IMR-90 (cell line): Measurements from ENCODE around the gene DDAH2.

Source experiments
- RCOR1 ChIP-seq: IDR thresholded peaks from 2 replicates; pipeline ENCODE4 v1.6.1; 2012; ENCODE audit warnings: mild to moderate bottlenecking, low read length, improper control_type of control experiment; ENCODE audit not compliant: insufficient replicate concordance
- SMC3 ChIP-seq: fragments of 150-350 bp; IDR thresholded peaks from 2 replicates; pipeline ENCODE4 v1.6.1; 2016; ENCODE audit warnings: low read depth, mild to moderate bottlenecking, antibody characterized with exemption, low read length, moderate library complexity
- TF ChIP-seq, protein P1 (sequence below): conservative IDR thresholded peaks from 2 replicates; pipeline ENCODE4 v1.5.1; 2012; ENCODE audit warnings: mild to moderate bottlenecking, low read depth, low read length, improper control_type of control experiment

DNA sequence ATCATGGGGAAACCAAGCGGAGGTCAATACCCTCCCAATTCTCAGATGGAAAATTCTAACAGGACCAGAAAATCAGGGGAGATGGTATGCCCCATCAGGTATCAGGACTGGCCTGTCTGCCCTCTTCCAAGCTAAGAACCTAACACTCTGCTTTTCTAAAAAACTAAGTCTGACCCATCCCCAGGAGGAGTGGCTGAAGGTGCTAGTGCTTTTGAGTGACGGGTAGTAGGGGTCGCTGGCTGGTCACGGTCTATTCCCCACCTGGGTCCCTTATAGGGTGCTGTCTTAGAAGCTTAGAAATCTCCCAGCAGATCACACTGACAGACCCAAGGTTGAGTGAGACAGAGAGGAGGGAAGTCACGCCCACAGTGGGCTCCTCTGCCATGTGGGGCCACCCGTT is 35.6 kb downstream of the DDAH2 start:
- TF ChIP-seq, protein P1, sequence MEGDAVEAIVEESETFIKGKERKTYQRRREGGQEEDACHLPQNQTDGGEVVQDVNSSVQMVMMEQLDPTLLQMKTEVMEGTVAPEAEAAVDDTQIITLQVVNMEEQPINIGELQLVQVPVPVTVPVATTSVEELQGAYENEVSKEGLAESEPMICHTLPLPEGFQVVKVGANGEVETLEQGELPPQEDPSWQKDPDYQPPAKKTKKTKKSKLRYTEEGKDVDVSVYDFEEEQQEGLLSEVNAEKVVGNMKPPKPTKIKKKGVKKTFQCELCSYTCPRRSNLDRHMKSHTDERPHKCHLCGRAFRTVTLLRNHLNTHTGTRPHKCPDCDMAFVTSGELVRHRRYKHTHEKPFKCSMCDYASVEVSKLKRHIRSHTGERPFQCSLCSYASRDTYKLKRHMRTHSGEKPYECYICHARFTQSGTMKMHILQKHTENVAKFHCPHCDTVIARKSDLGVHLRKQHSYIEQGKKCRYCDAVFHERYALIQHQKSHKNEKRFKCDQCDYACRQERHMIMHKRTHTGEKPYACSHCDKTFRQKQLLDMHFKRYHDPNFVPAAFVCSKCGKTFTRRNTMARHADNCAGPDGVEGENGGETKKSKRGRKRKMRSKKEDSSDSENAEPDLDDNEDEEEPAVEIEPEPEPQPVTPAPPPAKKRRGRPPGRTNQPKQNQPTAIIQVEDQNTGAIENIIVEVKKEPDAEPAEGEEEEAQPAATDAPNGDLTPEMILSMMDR: no peak
- TF ChIP-seq RCOR1: no peak
- no peak for TF ChIP-seq SMC3
